ENCODE results near the gene TSC22D2. TPM values are rescaled to one million over a fixed set of nuclear protein-coding genes. Genes with fewer than 3 reads are reported as not detected.
A peak's percentile ranks its signal among the peaks of the same experiment; 100 is the strongest.

Gene TSC22D2
- total RNA-seq, 1 donor from 2014 or later = 39.8 TPM

DNA sequence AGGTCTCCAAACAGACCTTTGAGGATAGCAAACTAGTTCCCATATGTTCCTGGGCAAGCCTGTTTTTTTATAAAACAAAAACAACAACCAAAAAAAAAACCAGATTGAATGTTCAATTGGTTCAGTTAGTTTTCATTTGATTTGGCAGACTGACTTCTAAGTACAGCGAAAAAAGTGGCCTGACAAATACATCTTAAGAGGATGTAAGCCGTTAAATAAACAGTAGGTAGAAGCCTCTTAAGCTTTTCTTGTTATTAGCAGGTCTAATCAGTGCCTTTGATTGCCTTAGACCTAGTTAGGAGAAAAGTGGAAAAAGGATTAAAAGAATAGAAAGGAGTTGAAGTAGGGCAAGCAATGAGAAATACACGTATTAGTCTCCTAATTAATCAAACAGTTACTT lies 13.2 kb downstream of the TSC22D2 start:
- peak overlapping the region; percentile 41 for H3K27ac Mint-ChIP-seq (ENCODE audit: unreplicated experiment)

DNA sequence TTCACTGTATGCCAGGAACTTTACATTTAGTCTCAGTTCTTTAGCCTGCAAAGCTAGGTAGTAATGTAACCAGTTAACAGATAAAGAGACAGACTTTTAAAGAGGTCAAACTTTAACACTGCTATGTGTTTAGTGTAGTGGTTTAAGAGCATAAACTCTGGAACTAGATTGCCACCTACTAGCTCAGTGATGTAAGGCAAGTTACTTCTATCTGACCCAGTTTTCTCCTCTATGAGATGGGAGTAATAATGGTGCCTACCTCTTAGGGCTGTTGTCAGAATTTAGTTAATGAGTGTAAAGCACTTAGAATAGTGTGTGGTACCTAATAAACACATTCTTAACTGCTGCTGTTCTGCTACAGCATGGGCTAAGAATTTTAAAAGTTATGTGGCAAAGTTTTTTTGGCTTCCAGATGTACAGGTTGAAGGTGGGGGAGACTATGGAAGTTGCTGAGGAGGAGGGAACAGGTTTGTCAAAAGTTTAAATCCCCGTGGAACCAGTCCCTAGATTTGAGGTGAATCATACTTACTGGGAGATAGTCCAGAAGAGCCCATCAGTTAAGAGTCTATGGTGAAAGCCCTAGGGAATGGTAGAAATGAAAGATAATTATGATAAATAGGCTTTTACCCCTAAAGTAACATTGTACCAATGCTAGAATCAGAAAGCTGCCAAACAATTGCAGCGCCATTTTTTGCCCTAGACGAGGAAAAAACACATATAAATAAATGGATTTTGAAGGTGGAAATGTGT lies 13.9 kb downstream of the TSC22D2 start:
- Mint-ChIP-seq H3K27me3 (ENCODE audit: low read depth) (no peaks in the 10 kb centered on the region), H3K27ac (ENCODE audit: unreplicated experiment) (peak overlapping the region; percentile 69), H3K9me3 (ENCODE audit: low read depth) (no peaks in the 10 kb centered on the region), H3K36me3 (ENCODE audit: low read depth) (peaks cover 4% of the 10 kb centered on the region), H3K4me3 (ENCODE audit: unreplicated experiment) (no peak overlapping the region), H3K4me1 (ENCODE audit: low read depth) (peaks cover 69% of the 10 kb centered on the region)
- no peak for DNase-seq (ENCODE audit: low spot score)
- no peak for TF ChIP-seq CTCF (IDR thresholded peaks at IDR 0.05)

More for the DNA sequence above, 13.2 kb downstream of the TSC22D2 start:
- TF ChIP-seq CTCF (IDR thresholded peaks at IDR 0.05) = no peak
- Mint-ChIP-seq H3K4me1 (ENCODE audit: low read depth) (peaks cover 69% of the 10 kb centered on the region), H3K4me3 (ENCODE audit: unreplicated experiment) (no peak overlapping the region), H3K9me3 (ENCODE audit: low read depth) (no peaks in the 10 kb centered on the region), H3K36me3 (ENCODE audit: low read depth) (peaks cover 2% of the 10 kb centered on the region), H3K27me3 (ENCODE audit: low read depth) (no peaks in the 10 kb centered on the region)
- DNase-seq (ENCODE audit: low spot score) = no peak

DNA sequence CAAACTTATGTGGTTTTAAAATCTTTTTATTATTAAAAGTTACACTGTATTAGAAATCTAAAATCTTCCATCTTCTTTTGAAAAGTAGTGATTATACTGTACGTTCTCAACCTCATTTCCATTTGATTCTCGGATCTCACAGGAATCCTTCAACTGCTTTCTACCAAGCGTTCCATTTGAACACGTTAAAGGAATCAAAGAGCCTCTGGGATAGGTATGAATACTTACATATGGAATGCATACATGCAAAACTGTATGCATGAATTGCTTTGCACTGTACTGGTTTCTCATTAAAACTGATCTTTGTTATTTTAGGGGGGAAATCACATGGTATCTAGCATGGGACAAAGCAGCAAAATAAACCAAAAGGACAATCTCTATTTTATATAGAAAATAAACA lies 14.8 kb downstream of the TSC22D2 start:
- H3K4me1 Mint-ChIP-seq (ENCODE audit: low read depth) = peaks cover 63% of the 10 kb centered on the region

GRCh38 chr3:150423761-150424160 lies 15.7 kb downstream of the TSC22D2 start:
- H3K27ac Mint-ChIP-seq (ENCODE audit: unreplicated experiment) = no peak overlapping the region
- H3K9me3 Mint-ChIP-seq (ENCODE audit: low read depth) = no peaks in the 10 kb centered on the region
- peaks cover 65% of the 10 kb centered on the region for H3K4me1 Mint-ChIP-seq (ENCODE audit: low read depth)
- H3K36me3 Mint-ChIP-seq (ENCODE audit: low read depth) = peaks cover 4% of the 10 kb centered on the region
- no peak for DNase-seq (ENCODE audit: low spot score)
- no peaks in the 10 kb centered on the region for H3K27me3 Mint-ChIP-seq (ENCODE audit: low read depth)
- TF ChIP-seq CTCF (IDR thresholded peaks at IDR 0.05) = no peak
- H3K4me3 Mint-ChIP-seq (ENCODE audit: unreplicated experiment) = no peak overlapping the region

More for the DNA sequence above, 14.8 kb downstream of the TSC22D2 start:
- peak overlapping the region; percentile 20 for H3K27ac Mint-ChIP-seq (ENCODE audit: unreplicated experiment)
- DNase-seq (ENCODE audit: low spot score) = no peak
- H3K36me3 Mint-ChIP-seq (ENCODE audit: low read depth) = peaks cover 4% of the 10 kb centered on the region
- no peak for TF ChIP-seq CTCF (IDR thresholded peaks at IDR 0.05)
- no peak overlapping the region for H3K4me3 Mint-ChIP-seq (ENCODE audit: unreplicated experiment)
- H3K27me3 Mint-ChIP-seq (ENCODE audit: low read depth) = no peaks in the 10 kb centered on the region
- H3K9me3 Mint-ChIP-seq (ENCODE audit: low read depth) = no peaks in the 10 kb centered on the region

GRCh38 chr3:150426292-150426691 lies 18.2 kb downstream of the TSC22D2 start:
- DNase-seq (ENCODE audit: low spot score) = no peak
- peaks cover 61% of the 10 kb centered on the region for H3K4me1 Mint-ChIP-seq (ENCODE audit: low read depth)

More at GRCh38 chr3:150426292-150426691, 18.2 kb downstream of the TSC22D2 start:
- no peaks in the 10 kb centered on the region for H3K9me3 Mint-ChIP-seq (ENCODE audit: low read depth)
- TF ChIP-seq CTCF (IDR thresholded peaks at IDR 0.05) = no peak
- peaks cover 7% of the 10 kb centered on the region for H3K36me3 Mint-ChIP-seq (ENCODE audit: low read depth)
- H3K27ac Mint-ChIP-seq (ENCODE audit: unreplicated experiment) = no peak overlapping the region
- H3K4me3 Mint-ChIP-seq (ENCODE audit: unreplicated experiment) = no peak overlapping the region
- H3K27me3 Mint-ChIP-seq (ENCODE audit: low read depth) = no peaks in the 10 kb centered on the region

Measured in chondrocyte (in vitro differentiated cells).